ENCODE data around the gene ZDHHC11.
A peak's percentile ranks its signal among the peaks of the same experiment; 100 is the strongest.
"Not testable (repeated sequence)": the region's sequence is repeated elsewhere in the genome, so short reads cannot be mapped to it uniquely, and the experiment has no call there.

ZDHHC11 gene

DNA sequence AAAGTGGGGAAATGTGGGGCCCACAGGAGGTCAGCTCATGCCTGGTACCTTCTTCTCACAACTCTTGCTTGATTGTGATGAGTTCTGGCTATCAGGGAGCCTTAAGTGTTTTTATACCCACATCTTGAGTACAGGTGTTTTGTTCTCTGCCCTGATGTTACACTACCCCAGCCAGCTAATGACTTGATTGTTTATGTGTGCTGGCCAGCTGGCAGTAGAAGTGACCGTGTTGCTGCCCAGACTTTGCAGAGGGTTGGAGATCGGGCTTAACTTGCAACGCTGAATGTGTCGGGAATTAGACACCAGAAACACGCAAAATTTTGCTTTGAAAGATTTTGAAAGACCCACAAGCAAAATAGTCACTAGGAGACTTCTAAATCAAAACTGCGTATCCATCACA, 49.3 kb downstream of the ZDHHC11 start:
- no peak overlapping the region for H3K4me3 ChIP-seq (ENCODE audit: low read depth, low read length)
- TF ChIP-seq, protein P1, sequence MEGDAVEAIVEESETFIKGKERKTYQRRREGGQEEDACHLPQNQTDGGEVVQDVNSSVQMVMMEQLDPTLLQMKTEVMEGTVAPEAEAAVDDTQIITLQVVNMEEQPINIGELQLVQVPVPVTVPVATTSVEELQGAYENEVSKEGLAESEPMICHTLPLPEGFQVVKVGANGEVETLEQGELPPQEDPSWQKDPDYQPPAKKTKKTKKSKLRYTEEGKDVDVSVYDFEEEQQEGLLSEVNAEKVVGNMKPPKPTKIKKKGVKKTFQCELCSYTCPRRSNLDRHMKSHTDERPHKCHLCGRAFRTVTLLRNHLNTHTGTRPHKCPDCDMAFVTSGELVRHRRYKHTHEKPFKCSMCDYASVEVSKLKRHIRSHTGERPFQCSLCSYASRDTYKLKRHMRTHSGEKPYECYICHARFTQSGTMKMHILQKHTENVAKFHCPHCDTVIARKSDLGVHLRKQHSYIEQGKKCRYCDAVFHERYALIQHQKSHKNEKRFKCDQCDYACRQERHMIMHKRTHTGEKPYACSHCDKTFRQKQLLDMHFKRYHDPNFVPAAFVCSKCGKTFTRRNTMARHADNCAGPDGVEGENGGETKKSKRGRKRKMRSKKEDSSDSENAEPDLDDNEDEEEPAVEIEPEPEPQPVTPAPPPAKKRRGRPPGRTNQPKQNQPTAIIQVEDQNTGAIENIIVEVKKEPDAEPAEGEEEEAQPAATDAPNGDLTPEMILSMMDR (IDR thresholded peaks at IDR 0.05; ENCODE audit: insufficient read depth, low read depth, low read length, missing control alignments), result no peak
- no peak for DNase-seq (ENCODE audit: low read depth)

DNA sequence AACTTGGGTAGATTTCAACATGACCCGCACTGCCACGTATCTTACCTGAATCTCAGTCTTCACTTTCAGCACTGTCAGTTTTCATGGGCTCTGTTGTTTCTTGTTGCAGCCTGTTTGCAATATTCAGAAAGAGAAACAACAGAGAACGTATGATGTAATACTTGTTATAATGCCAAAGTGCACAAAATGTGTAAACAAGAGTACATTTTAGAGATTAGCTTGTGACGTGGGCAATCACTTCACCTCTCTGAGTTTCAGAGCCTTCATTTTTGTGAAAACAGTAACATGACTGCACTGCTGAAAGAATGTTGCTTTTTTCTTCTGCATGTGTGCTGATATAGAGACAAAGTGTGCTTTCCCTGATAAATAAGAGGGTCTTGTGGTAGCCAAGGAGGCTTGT, 49.7 kb downstream of the ZDHHC11 start:
- not testable (repeated sequence) for DNase-seq (ENCODE audit: low read depth)

DNA sequence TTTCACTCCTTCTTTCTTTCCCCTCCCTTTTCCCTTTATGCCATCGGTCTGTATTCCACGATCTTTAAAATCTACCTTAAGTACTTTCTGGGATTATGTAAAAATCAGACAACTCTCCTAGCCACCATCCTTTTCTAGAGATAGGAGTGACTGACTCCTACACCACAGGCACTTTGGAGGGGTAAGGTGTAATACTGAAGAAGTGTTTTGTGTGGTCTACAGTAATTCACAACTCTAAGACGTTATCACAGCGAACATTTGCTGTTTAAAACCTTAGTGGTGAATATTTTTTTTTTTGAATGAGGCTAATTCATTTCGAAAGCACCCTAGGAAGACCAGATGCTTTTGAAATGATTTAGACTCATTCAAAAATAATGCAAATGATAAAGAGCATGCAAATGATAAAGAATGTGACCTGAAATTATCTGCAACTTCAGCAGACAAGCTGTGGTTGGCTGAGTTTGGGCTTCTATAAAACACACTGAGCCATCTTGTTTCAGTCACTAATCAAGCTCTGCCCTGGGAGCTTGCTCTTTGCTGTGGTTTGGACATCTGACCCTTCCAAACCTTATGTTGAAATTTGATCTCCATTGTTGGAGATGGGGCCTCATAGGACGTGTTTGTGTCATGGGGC, 52.2 kb downstream of the ZDHHC11 start:
- DNase-seq (ENCODE audit: low read depth); H3K4me3 ChIP-seq (ENCODE audit: low read depth, low read length): not testable (repeated sequence)

More for the DNA sequence above, 49.7 kb downstream of the ZDHHC11 start:
- not testable (repeated sequence) for H3K4me3 ChIP-seq (ENCODE audit: low read depth, low read length)

DNA sequence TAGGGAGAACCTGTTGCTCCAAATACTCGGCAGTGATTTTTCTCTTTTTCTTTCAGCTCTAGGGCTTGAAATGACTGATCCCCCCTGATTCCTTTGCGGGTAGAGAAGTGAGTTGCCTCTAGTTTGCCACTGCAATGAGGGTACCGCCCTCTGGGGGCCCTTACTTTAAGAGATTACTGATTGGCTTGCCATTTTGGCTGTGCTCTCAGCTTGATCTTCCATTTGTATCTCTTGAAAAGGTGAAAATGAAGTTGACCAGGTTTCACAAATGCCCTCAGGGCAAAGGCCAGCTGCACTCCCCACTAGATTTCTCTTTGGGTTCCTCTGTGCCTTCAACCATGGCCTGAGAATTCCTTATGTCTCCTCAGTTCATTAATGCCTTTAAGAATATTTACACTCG, 52.8 kb downstream of the ZDHHC11 start:
- not testable (repeated sequence) for DNase-seq (ENCODE audit: low read depth); H3K4me3 ChIP-seq (ENCODE audit: low read depth, low read length)

DNA sequence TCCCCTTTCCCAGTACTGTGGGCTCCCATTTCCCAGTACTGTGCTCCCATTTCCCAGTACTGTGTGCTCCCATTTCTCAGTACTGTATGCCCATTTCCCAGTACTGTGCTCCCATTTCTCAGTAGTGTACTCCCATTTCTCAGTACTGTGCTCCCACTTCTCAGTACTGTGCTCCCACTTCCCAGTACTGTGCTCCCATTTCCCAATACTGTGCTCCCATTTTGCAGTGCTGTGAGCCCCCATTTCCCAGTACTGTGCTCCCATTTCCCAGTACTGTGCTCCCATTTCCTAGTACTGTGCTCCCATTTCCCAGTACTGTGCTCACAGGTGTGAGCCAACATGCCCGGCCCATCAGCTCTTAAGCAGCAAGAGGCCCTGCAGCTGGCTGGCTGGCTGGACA, 54.9 kb downstream of the ZDHHC11 start:
- not testable (repeated sequence) for H3K4me3 ChIP-seq (ENCODE audit: low read depth, low read length); DNase-seq (ENCODE audit: low read depth)

DNA sequence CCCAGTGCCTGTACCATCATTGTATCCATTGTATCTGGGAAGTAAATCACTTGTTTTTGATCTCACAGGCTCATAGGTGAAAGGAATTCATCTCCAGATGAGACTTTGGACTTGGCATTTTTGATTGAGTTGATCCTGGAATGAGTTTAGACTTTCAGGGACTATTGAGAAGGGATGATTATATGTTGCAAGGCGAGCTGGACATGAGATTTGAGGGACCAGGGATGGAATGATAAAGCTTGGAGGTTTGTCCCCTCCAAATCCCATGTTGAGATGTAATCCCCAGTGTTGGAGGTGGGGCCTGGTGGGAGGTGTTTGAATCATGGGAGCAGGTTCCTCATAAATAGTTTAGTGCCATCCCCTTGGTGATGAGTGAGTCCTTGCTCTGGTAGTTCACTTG, 55.8 kb downstream of the ZDHHC11 start:
- not testable (repeated sequence) for DNase-seq (ENCODE audit: low read depth); H3K4me3 ChIP-seq (ENCODE audit: low read depth, low read length)

DNA sequence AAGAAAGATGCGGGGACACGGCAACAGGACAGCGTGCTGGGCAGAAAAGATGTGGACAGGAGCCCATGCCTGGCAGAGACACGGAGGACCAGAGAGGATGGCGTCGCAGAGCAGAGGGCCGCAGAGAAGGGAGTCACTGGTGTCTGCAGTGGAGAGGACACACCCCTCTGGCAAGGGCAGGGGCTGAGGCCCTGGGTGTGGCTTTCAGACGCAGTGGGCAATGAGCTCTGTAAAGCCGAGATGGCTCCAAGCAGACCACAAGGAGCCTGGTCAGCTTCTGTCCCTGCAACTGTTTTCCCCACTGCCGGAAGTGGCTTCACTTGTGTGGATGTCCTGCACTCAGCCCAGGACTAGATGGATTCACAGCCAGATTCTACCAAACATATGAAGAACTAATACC, 62.1 kb downstream of the ZDHHC11 start:
- not testable (repeated sequence) for H3K4me3 ChIP-seq (ENCODE audit: low read depth, low read length); DNase-seq (ENCODE audit: low read depth)

DNA sequence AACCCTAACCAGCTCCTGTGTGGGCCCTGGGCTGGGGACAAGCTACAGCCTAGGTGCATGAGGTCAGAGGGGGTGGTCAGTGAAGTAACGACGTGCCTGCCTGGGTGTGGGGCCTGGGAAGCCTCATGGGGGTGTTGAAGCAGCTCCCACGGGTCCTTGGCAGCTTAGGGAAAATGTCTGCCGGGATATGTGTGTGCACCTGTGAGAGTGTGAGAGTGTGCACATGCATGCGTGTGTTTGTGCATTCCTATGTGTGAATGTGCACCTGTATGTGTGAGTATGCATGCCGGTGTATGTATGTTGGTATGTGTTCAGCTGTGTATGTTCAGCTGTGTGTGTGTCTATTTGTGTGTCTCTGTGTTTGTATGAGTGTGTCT, 62.9 kb downstream of the ZDHHC11 start:
- not testable (repeated sequence) for H3K4me3 ChIP-seq (ENCODE audit: low read depth, low read length); DNase-seq (ENCODE audit: low read depth)

DNA sequence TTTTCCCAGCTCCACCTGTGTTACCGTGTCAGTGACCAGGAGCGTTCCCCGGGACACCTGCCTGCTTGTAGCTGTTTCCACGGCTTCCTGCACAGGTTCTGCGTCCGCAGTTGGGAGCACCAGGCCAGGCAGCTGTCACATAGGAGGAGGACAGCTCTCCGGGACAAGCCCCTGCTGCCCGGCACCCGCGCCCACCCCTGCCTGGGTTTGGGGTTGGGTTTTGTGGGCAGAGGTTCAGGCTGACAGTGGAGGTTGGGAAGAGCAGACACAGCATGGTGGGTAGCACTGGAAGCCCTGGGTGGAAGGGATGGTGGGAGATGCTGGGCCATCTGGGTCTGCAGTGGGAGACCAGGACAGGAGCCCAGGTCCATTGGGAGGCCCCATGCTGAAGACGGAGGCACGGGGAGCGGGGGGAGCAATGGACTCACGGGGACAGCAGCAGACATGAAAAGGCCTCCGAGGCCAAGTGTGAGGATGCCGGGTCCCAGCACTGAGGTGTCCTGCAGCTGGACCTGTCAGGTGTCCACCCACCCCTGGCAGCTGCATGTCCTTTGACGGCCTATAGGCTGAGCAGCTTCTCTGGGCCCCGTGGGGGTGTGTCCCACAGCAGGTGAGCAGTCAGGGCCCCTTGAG, 63.4 kb downstream of the ZDHHC11 start:
- H3K4me3 ChIP-seq (ENCODE audit: low read depth, low read length); DNase-seq (ENCODE audit: low read depth): not testable (repeated sequence)

DNA sequence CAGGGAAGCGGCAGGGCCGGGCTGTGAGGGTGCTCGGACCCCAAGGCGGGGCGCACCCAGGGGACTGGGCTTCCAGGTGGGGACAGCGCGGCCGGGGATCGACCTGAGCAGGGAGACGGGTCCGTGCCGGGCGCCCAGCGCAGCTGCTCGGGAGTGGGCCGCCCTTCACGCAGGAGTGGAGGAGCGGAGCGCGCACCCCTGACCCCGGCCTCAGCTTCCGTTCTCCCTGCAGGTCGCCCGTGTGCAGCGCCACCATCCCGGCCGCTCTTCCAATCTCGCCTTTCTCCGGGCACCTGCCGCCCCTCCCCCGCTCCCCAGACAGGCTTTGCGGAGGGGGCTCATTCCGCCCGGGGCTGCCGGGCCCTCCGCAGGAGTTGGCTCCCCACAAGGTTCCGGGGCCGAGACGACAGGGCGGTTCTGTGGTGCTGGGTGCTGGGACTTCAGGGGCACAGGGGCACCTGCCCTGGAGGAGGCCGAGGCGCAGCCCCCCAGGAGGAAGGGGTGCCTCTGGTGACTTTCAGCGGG, 65.5 kb downstream of the ZDHHC11 start:
- not testable (repeated sequence) for H3K4me3 ChIP-seq (ENCODE audit: low read depth, low read length); DNase-seq (ENCODE audit: low read depth)

DNA sequence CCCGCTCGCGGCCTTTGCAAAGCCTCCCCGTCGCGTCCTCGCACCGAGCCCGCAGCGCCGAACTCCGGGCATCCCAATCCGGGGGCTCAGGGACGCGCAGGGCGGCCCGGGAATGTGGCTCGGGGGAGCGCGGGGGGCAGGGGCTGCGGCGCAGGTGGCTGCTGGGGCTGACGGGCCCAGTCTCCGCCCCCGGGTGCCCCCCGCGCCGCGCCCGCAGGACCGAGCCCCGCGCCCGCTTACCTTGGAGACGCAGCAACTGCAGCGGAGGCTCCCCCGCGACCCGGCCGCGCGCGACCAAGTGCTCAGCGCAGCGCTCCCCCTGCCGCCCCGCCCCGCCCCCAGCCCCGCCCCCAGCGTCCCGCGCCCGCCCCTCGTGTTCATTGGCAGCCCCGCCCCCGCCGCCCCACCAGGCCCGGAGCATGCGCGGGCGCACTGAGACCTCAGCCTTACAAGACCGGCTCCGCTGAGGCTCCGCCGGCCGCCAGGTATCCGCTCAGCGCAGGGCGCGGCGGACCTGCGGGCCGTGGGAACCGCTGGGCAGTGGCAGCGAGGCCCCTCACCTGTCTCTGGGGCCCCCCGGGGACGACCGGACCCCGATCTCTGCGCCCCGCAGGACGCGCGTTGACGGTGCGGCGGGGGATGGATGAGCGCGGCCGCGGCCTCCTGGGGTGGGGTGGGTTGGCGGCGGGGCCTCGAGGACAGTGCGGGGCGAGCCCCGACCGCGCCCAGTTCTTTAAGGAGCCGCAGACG, 66.2 kb downstream of the ZDHHC11 start, which contains the start of gene ZDHHC11B:
Gene ZDHHC11B, minus strand, starts transcription at position 302 of the 750 bp plus-strand sequence. CDS start 17,810 bp downstream, outside the sequence.
- DNase-seq (ENCODE audit: low read depth), result peak; percentile 80
- H3K4me3 ChIP-seq (ENCODE audit: low read depth, low read length), result peak within 1 kb of the TSS; percentile 4

DNA sequence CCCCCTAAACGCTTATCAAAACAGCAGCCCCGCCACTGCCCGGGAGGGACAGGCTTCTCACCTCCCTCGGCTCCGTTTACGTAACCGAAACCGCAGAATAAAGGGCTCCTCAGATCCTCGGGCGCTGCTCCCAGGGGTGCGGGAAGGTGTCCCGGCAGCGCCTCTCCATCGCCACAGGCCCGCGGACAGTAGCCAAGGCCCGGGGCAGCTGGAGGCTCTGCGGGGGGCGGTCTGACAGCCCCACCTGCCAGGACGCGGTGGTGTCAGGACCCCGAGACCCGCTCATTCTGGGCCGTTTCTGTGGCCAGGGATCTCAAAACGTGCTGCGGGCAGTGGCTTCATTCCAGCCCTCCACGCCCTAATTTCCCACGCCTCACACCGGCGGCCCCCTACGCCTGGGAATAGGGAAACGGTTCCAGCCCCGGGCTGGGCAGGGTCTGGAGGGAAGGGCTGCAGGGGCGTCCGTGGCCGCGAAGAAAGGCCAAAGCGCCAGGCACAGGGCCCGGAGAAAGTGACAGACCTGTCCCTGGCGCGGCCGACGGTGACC, 66.8 kb downstream of the ZDHHC11 start:
- not testable (repeated sequence) for DNase-seq (ENCODE audit: low read depth)
- H3K4me3 ChIP-seq (ENCODE audit: low read depth, low read length), result peak overlapping the region; percentile 4

DNA sequence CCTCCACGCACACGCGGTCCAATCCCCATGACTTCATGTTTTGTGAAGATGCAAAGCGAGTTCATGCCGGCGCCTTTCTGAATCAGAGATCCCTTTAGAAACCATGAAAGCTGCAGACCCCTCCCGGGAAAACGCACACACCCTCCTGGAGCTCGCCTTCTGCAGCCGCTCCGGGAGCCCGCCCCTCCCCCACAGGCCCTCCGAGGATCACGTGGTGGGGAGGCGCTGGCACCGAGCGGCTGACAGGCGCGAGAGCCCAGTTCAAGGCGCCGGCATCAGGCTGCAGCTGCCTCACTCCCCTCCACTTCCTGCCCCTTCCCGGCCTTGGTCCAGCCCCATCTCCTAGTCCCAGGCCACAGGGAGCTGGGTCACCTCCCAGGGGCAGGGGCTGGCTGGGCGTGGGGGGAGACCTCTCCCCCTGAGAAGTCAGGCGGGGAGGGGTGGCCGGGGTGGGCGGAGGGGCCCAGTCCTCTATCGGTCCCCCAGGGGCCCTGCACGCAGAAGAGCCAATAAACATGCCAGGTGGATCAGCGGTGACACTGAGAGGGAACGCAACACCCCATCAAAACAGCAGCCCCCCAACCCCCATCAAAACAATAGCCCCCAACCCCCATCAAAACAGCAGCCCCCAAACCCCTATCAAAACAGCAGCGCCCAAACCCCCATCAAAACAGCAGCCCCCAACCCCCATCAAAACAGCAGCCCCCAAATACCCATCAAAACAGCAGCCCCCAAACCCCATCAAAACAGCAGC, 67.6 kb downstream of the ZDHHC11 start:
- not testable (repeated sequence) for H3K4me3 ChIP-seq (ENCODE audit: low read depth, low read length)

DNA sequence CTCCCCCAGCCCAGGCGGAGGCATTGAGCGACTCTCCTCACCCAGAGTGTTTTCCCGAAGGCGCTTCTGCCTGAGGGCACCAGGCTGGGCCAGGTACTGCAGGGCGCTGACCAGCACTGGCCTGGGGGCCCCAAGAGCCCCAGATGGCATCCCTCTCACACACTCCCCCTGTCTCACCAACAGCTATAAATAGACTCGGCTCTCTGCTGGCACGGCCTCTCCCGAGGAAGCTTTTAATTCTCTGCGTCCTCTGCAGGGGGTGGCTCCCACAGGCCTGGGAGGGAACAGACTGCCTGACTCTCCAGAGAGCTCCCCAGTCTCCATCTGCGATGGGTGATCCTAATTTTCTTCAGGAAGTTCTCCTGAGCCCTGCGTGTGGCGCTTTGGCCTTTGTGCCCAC, 68.4 kb downstream of the ZDHHC11 start:
- DNase-seq (ENCODE audit: low read depth); H3K4me3 ChIP-seq (ENCODE audit: low read depth, low read length): not testable (repeated sequence)

More for the DNA sequence above, 67.6 kb downstream of the ZDHHC11 start:
- DNase-seq (ENCODE audit: low read depth), result not testable (repeated sequence)

DNA sequence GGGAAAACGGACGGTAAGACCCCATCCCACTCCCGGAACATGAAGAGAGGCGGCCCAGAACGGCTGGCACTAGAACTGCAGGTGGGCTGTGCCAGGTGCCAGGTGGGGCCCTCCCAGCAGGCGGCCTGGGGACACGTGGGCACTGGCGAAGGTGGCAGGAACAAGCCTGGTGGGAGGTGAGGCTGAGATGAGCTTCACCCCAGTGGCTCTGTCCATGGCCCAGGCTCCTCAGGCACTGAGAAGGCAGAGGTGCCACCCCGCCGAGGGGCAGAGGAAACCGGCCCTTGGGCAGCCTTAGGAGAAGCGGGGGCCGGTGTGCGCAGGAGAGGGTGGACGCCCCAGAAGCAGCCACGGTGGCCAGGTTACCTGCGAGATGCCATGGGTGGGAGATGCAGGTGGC, 70.2 kb downstream of the ZDHHC11 start:
- not testable (repeated sequence) for DNase-seq (ENCODE audit: low read depth); H3K4me3 ChIP-seq (ENCODE audit: low read depth, low read length)

DNA sequence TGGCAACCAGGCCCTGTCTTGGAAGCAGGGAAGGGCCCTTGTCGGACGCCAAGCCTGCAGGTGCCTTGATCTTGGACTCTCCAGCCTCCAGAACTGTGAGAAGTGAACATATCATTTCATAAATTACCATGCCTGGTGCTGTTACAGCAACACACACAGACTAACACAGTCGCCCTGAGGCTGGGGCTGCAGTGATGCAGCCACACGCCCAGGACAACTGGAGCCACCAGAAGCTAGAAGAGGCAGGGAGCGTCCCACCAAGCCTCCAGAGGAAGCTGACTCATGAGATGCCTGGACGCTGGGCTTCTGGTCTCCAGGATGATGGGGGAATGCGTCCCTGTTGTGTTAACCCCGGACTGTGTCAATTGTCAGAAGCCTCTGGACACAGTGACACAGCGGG, 71.8 kb downstream of the ZDHHC11 start:
- not testable (repeated sequence) for H3K4me3 ChIP-seq (ENCODE audit: low read depth, low read length); DNase-seq (ENCODE audit: low read depth)

DNA sequence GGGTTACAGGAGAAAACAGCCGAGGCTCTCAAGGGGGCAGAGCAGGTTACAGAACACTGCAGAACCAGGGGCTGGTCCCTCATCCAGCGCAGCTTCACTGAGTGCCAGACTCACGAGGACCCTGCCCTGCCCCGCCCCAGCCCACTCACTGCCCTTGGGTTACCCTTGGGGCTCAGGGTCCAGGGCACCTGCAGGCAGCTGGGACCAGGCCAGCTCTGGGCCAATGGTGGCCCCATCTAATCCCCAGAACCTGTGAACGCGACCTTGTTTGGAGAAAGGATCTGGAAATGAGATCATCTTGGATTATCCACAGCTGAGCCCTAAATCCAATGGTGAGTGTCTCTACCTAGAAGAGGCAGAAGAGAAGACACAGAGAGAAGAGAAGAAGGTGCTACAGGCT, 72.4 kb downstream of the ZDHHC11 start:
- not testable (repeated sequence) for DNase-seq (ENCODE audit: low read depth); H3K4me3 ChIP-seq (ENCODE audit: low read depth, low read length)
